ENCODE results near the gene DDX28.
"Not testable (repeated sequence)": the region's sequence is repeated elsewhere in the genome, so short reads cannot be mapped to it uniquely, and the experiment has no call there.

DDX28 gene

GRCh38 chr16:68037841-68038597, 15.0 kb upstream of the DDX28 start:
- no peak for DNase-seq (ENCODE audit: low spot score)

- no peak for DNase-seq (ENCODE audit: low spot score)
These were observed 12.2 kb upstream of the DDX28 start for GRCh38 chr16:68035227-68035626.

GRCh38 chr16:68033101-68033500, 10.1 kb upstream of the DDX28 start:
- DNase-seq (ENCODE audit: low spot score) = no peak

GRCh38 chr16:68031951-68032350, 8.9 kb upstream of the DDX28 start:
- no peak for DNase-seq (ENCODE audit: low spot score)

GRCh38 chr16:68030108-68030507, 7.1 kb upstream of the DDX28 start:
- not testable (repeated sequence) for DNase-seq (ENCODE audit: low spot score)

- no peak for DNase-seq (ENCODE audit: low spot score)
These were observed 6.0 kb upstream of the DDX28 start for GRCh38 chr16:68028996-68029395.

GRCh38 chr16:68022278-68022727, 729 bp downstream of the DDX28 start:
- no peak for DNase-seq (ENCODE audit: low spot score)

- no peak for DNase-seq (ENCODE audit: low spot score)
These were observed 1.5 kb downstream of the DDX28 start for GRCh38 chr16:68021490-68021889.

- no peak for DNase-seq (ENCODE audit: low spot score)
These were observed 3.8 kb downstream of the DDX28 start for GRCh38 chr16:68019167-68019680.

GRCh38 chr16:68015681-68016080, 7.4 kb downstream of the DDX28 start, which contains the start of gene DPEP2NB:
Gene DPEP2NB, minus strand, starts transcription at chr16:68015911. Its CDS starts 141 bp downstream, at chr16:68015770.
- no peak for DNase-seq (ENCODE audit: low spot score)

- no peak for DNase-seq (ENCODE audit: low spot score)
These were observed 9.6 kb downstream of the DDX28 start for GRCh38 chr16:68013440-68013839.

GRCh38 chr16:68009872-68010271, 13.2 kb downstream of the DDX28 start:
- not testable (repeated sequence) for DNase-seq (ENCODE audit: low spot score)

- DNase-seq (ENCODE audit: low spot score) = no peak
These were observed 13.8 kb downstream of the DDX28 start for GRCh38 chr16:68009157-68009735.

- DNase-seq (ENCODE audit: low spot score) = no peak
These were observed 17.2 kb downstream of the DDX28 start for GRCh38 chr16:68005786-68006286.

GRCh38 chr16:68005211-68005610, 17.8 kb downstream of the DDX28 start:
- no peak for DNase-seq (ENCODE audit: low spot score)

- DNase-seq (ENCODE audit: low spot score) = no peak
These were observed 20.0 kb downstream of the DDX28 start for GRCh38 chr16:68003031-68003430.

GRCh38 chr16:68000450-68000849, 22.6 kb downstream of the DDX28 start:
- DNase-seq (ENCODE audit: low spot score) = no peak

- no peak for DNase-seq (ENCODE audit: low spot score)
These were observed 23.0 kb downstream of the DDX28 start for GRCh38 chr16:67999985-68000384.

GRCh38 chr16:67998779-67999688, 24.0 kb downstream of the DDX28 start, which contains the start of gene DPEP2:
Gene DPEP2, minus strand, starts transcription at chr16:67999484. Its CDS starts 6,272 bp downstream, at chr16:67993212.
- DNase-seq (ENCODE audit: low spot score) = not testable (repeated sequence)

GRCh38 chr16:67998231-67998778, 24.7 kb downstream of the DDX28 start:
- not testable (repeated sequence) for DNase-seq (ENCODE audit: low spot score)

GRCh38 chr16:67996666-67997065, 26.4 kb downstream of the DDX28 start:
- DNase-seq (ENCODE audit: low spot score) = no peak

- DNase-seq (ENCODE audit: low spot score) = no peak
These were observed 27.6 kb downstream of the DDX28 start for GRCh38 chr16:67995423-67995822.
